HG03469 (cell line): Measurements from ENCODE around the gene SLC44A5.
"Not testable (repeated sequence)": the region's sequence is repeated elsewhere in the genome, so short reads cannot be mapped to it uniquely, and the experiment has no call there.

Experiments used
- ATAC-seq: cut with Tn5 transposase; IDR thresholded peaks from one replicate; pipeline ENCODE4 v1.9.1; 2021; ENCODE audit warnings: mild to moderate bottlenecking, moderate library complexity, moderate number of reproducible peaks; ENCODE audit not compliant: unreplicated experiment

SLC44A5 gene

GRCh38 chr1:75203415-75204277 lies 407.3 kb downstream of the SLC44A5 start:
- peak; percentile 89 for ATAC-seq

- ATAC-seq, result no peak
These were observed 408.2 kb downstream of the SLC44A5 start for GRCh38 chr1:75202751-75203150.

GRCh38 chr1:75198761-75199160 lies 412.2 kb downstream of the SLC44A5 start:
- no peak for ATAC-seq

- no peak for ATAC-seq
These were observed 412.8 kb downstream of the SLC44A5 start for GRCh38 chr1:75198163-75198562.

GRCh38 chr1:75188892-75189291 lies 422.0 kb downstream of the SLC44A5 start:
- ATAC-seq, result no peak

- ATAC-seq, result not testable (repeated sequence)
These were observed 429.5 kb downstream of the SLC44A5 start for GRCh38 chr1:75181214-75181955.

GRCh38 chr1:75174031-75174760 lies 436.7 kb downstream of the SLC44A5 start:
- no peak for ATAC-seq

GRCh38 chr1:75172556-75172955 lies 438.4 kb downstream of the SLC44A5 start:
- ATAC-seq, result no peak

GRCh38 chr1:75171876-75172275 lies 439.0 kb downstream of the SLC44A5 start:
- ATAC-seq, result no peak

GRCh38 chr1:75170981-75171380 lies 439.9 kb downstream of the SLC44A5 start:
- ATAC-seq, result no peak

GRCh38 chr1:75170011-75170410 lies 440.9 kb downstream of the SLC44A5 start:
- ATAC-seq, result no peak

GRCh38 chr1:75166821-75167220 lies 444.1 kb downstream of the SLC44A5 start:
- ATAC-seq, result no peak

- no peak for ATAC-seq
These were observed 445.6 kb downstream of the SLC44A5 start for GRCh38 chr1:75165264-75165663.

- ATAC-seq, result no peak
These were observed 451.8 kb downstream of the SLC44A5 start for GRCh38 chr1:75159154-75159553.
